ENCODE measurements around the gene GORASP1.

GRCh38 chr3:39051649-39052561 is 55.5 kb downstream of the GORASP1 start, which contains the start of the genes SCN11A and WDR48:
- peak; percentile 80 to 93 for TF ChIP-seq POLR2A (IDR thresholded peaks at IDR 0.05)
- peak; percentile 55 to 99 for TF ChIP-seq EP300 (IDR thresholded peaks at IDR 0.05)
- TF ChIP-seq CTCF (IDR thresholded peaks at IDR 0.05) = no peak

All from tibial nerve (tissue), 4 donors.